Caki2 (cell line): ENCODE data around the gene FSD1. TPM values are rescaled to one million over a fixed set of nuclear protein-coding genes. Genes with fewer than 3 reads are reported as not detected.
"Not testable (repeated sequence)": the region's sequence is repeated elsewhere in the genome, so short reads cannot be mapped to it uniquely, and the experiment has no call there.

ENCODE experiments used
- DNase-seq: peaks from one replicate; pipeline ENCODE4 v3.0.0-alpha.2; 2015; ENCODE audit warnings: low read depth
- in situ Hi-C: cut with HindIII; loops from 2 replicates; pipeline ENCODE4 v1.10.0; 2016; ENCODE audit warnings: low sequenced_read_pairs, low pct_unique_long_range_greater_than_20kb, mixed read lengths
- total RNA-seq: library from RNA; depleted of rRNA; stranded (reverse); fragments of >200 nt; shearing (Covaris generic); gene quantifications from 2 replicates; pipeline ENCODE4 v1.2.3, GENCODE V29; 2014; ENCODE audit warnings: low replicate concordance

The FSD1 gene
- total RNA-seq, 1 experiment from 2014 or later, result 15.8 TPM

GRCh38 chr19:4305257-4305612 lies 837 bp downstream of the FSD1 start:
- no peak for DNase-seq
- in situ Hi-C loops, result no loop called here

GRCh38 chr19:4305659-4306058 lies 1.3 kb downstream of the FSD1 start:
- no peak for DNase-seq
- in situ Hi-C loops, result no loop called here

GRCh38 chr19:4310247-4311121 lies 6.1 kb downstream of the FSD1 start:
- in situ Hi-C loops, result no loop called here
- DNase-seq, result peak; percentile 100

GRCh38 chr19:4313847-4314490 lies 9.6 kb downstream of the FSD1 start:
- DNase-seq, result peak; percentile 49
- in situ Hi-C loops, result no loop called here

- no peak for DNase-seq
- in situ Hi-C loops, result no loop called here
Measured at GRCh38 chr19:4316956-4317355, 12.6 kb downstream of the FSD1 start.

GRCh38 chr19:4318460-4318859 lies 14.1 kb downstream of the FSD1 start:
- DNase-seq, result no peak
- in situ Hi-C loops, result no loop called here

- no peak for DNase-seq
- in situ Hi-C loops, result no loop called here
Measured at GRCh38 chr19:4319067-4319718, 14.8 kb downstream of the FSD1 start.

- no peak for DNase-seq
- in situ Hi-C loops, result no loop called here
Measured at GRCh38 chr19:4320419-4320818, 16.0 kb downstream of the FSD1 start.

- no peak for DNase-seq
- in situ Hi-C loops, result no loop called here
Measured at GRCh38 chr19:4322942-4323665, 18.7 kb downstream of the FSD1 start.

GRCh38 chr19:4323692-4324091 lies 19.3 kb downstream of the FSD1 start:
- no peak for DNase-seq
- in situ Hi-C loops, result no loop called here

- DNase-seq, result no peak
- in situ Hi-C loops, result no loop called here
Measured at GRCh38 chr19:4324228-4324627, 19.8 kb downstream of the FSD1 start.

- DNase-seq, result no peak
- in situ Hi-C loops, result no loop called here
Measured at GRCh38 chr19:4326215-4326836, 21.9 kb downstream of the FSD1 start.

- in situ Hi-C loops, result no loop called here
- no peak for DNase-seq
Measured at GRCh38 chr19:4326837-4327251, 22.4 kb downstream of the FSD1 start.

GRCh38 chr19:4327252-4327876 lies 23.0 kb downstream of the FSD1 start:
- in situ Hi-C loops, result no loop called here
- peak; percentile 80 for DNase-seq

- in situ Hi-C loops, result no loop called here
Measured at GRCh38 chr19:4327877-4328242, 23.5 kb downstream of the FSD1 start.

GRCh38 chr19:4328243-4328990 lies 24.0 kb downstream of the FSD1 start:
- in situ Hi-C loops, result no loop called here
- peak; percentile 94 for DNase-seq

More at GRCh38 chr19:4327877-4328242, 23.5 kb downstream of the FSD1 start:
- DNase-seq, result peak; percentile 82

- DNase-seq, in situ Hi-C loops: not testable (repeated sequence)
Measured at GRCh38 chr19:4328991-4329681, 24.7 kb downstream of the FSD1 start.
